GM12874 (cell line): ENCODE data around the gene ZNF100.

Source experiments
- TF ChIP-seq, protein P1 (sequence below): IDR thresholded peaks from 2 replicates; pipeline ENCODE4 v1.5.1; 2011; ENCODE audit warnings: low read depth, mild to moderate bottlenecking, control low read depth, low read length, moderate library complexity; ENCODE audit not compliant: insufficient read depth

ZNF100 gene

DNA sequence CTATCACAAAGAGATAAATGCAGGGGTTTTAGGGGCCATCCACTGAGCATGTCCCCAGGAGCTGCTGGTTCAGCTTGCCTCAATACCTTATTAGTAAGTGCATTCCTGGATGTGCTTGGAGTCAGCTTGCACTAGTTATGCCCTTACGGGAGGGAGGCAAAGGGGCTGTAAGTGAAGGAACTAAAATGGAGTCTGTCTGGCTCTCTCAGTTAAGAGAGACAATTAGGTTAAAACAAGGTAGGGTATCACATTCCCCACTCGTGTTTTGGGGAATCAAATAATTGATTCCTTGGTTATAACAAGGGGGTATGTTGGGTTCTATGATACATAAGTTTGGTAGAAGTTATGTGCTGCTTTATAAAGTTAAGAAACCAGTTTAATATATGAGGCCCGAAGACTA, 78.9 kb downstream of the ZNF100 start:
- TF ChIP-seq, protein P1, sequence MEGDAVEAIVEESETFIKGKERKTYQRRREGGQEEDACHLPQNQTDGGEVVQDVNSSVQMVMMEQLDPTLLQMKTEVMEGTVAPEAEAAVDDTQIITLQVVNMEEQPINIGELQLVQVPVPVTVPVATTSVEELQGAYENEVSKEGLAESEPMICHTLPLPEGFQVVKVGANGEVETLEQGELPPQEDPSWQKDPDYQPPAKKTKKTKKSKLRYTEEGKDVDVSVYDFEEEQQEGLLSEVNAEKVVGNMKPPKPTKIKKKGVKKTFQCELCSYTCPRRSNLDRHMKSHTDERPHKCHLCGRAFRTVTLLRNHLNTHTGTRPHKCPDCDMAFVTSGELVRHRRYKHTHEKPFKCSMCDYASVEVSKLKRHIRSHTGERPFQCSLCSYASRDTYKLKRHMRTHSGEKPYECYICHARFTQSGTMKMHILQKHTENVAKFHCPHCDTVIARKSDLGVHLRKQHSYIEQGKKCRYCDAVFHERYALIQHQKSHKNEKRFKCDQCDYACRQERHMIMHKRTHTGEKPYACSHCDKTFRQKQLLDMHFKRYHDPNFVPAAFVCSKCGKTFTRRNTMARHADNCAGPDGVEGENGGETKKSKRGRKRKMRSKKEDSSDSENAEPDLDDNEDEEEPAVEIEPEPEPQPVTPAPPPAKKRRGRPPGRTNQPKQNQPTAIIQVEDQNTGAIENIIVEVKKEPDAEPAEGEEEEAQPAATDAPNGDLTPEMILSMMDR, result no peak

DNA sequence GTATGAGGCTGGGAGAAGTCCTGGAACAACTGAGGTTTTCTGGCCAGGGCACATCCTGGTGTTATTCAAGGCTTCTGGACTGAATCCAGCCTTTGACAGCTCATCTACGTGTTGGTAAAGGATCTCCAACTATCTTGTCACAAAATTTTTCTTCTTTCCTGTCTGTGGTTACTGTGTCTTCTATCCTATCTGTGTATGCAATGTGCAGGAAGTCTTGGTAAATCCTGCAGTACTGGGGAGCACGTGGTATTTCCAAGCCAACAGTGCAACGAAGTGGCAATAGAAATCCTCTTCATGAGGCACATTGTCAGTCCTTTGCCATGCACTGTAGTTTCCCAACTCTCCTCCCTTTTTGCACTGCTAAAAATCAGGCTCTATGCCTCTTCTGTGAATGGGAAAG, 86.7 kb downstream of the ZNF100 start:
- TF ChIP-seq, protein P1, result no peak

- TF ChIP-seq, protein P1, result no peak
Observed at GRCh38 chr19:21680026-21680425, 87.4 kb downstream of the ZNF100 start.

- TF ChIP-seq, protein P1, result no peak
Observed at GRCh38 chr19:21677696-21678418, 89.5 kb downstream of the ZNF100 start.

- TF ChIP-seq, protein P1, result no peak
Observed at GRCh38 chr19:21674454-21674853, 92.9 kb downstream of the ZNF100 start.
